Measurements from ENCODE around the gene ZNF562.
A peak's percentile ranks its signal among the peaks of the same experiment; 100 is the strongest.

ZNF562 gene

DNA sequence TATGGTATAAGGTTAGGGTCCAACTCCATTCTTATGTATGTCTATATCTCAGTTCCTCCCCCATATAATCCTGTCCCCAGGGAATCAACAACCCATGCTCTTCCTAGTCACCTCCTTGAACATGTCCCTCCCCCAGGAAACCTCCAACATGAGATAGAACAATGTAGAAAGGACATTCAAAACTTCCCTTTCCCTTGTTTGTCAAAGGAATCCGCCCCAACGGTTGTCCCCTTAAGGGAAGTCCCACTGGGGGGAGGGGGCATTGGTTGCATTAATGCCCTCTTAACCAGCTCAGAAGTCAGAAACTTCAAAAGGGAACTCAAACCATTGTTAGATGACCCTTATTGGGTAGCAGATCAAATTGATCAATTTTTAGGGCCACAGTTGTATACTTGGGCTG lies 47.0 kb downstream of the ZNF562 start:
- H3K27me3 ChIP-seq = no peaks in the 10 kb centered on the region
- no peaks in the 10 kb centered on the region for H3K9me3 ChIP-seq
- no peaks in the 10 kb centered on the region for H3K36me3 ChIP-seq
- DNase-seq = no peak
- peaks cover 5% of the 10 kb centered on the region for H3K4me1 ChIP-seq
- H3K4me3 ChIP-seq (ENCODE audit: low read depth, low read length) = no peak overlapping the region
- TF ChIP-seq, protein P1, sequence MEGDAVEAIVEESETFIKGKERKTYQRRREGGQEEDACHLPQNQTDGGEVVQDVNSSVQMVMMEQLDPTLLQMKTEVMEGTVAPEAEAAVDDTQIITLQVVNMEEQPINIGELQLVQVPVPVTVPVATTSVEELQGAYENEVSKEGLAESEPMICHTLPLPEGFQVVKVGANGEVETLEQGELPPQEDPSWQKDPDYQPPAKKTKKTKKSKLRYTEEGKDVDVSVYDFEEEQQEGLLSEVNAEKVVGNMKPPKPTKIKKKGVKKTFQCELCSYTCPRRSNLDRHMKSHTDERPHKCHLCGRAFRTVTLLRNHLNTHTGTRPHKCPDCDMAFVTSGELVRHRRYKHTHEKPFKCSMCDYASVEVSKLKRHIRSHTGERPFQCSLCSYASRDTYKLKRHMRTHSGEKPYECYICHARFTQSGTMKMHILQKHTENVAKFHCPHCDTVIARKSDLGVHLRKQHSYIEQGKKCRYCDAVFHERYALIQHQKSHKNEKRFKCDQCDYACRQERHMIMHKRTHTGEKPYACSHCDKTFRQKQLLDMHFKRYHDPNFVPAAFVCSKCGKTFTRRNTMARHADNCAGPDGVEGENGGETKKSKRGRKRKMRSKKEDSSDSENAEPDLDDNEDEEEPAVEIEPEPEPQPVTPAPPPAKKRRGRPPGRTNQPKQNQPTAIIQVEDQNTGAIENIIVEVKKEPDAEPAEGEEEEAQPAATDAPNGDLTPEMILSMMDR (IDR thresholded peaks at IDR 0.05; ENCODE audit: low read depth, low read length) = no peak

DNA sequence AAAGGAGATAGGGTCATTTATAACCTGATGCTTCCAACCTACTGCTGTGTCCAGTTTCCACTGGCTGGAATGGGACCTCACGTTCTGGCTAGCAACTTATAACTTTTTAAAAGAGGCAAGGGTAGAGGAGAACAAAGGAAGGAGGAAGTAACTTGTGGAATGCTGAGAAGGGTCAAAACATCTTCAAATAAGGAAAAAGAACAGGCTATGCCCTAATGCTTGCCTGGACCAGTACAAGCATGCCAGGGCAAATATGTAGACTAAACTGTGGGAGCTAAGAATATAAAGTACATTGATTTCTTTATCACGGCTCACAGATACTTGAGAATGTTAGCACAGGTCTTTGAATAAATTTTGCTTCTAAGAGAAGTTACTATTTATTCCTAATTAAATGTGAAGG lies 52.4 kb downstream of the ZNF562 start:
- TF ChIP-seq, protein P1 (IDR thresholded peaks at IDR 0.05; ENCODE audit: low read depth, low read length) = no peak
- Histone ChIP-seq H3K4me3 (ENCODE audit: low read depth, low read length) (no peak overlapping the region), H3K27me3 (no peaks in the 10 kb centered on the region), H3K4me1 (peaks cover 5% of the 10 kb centered on the region), H3K9me3 (no peaks in the 10 kb centered on the region), H3K36me3 (peaks cover 20% of the 10 kb centered on the region)
- DNase-seq = no peak

DNA sequence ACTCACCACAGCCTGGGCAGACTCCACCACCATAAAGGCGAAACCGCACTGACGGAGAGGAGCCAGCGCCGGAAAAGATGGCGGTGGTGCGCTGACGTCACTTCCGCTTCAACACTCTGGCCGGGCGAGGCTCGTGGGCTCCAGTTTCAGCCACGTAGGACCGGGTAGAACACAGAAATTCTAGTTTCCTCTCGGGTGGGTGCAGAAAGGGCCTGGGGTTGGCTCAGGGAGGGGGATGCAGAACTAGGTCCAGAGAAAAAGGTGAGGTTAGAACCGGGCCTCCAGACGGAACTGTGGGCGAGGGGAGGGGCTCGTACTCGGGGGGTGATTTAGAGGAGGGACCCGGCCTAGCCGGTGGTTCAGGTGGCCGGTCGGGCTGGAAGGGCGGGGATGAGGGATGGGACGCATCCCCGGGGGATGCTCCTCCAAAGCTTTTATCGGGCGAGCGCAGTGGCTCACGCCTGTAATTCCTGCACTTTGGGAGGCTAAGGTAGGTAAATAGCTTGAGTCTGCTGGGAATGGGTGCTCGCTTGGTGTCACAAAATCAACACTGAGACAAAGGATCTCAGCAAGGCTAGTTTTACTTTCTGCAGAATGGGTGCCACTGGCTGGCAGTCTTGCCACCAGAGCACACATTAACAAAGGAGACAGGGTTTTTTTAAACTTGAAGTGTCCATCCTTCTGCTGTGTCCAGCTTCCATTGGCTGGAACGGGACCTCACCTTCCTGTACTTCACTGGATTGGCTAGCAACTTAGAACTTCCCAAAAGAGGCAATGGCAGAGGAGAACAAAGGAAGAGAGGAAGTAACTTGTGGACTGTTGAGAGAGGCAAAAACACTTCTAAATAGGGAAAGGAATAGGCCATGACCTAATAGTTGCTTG lies 53.5 kb downstream of the ZNF562 start, which contains the start of gene ZNF561:
ZNF561 (minus strand) TSS at position 77 of the 882 bp plus-strand sequence. CDS start 1,776 bp downstream, outside the sequence.
- no peaks in the 10 kb centered on the region for H3K27me3 ChIP-seq
- H3K4me3 ChIP-seq (ENCODE audit: low read depth, low read length) = peak within 1 kb of the TSS; percentile 99
- H3K36me3 ChIP-seq = peaks cover 28% of the 10 kb centered on the region
- peak; percentile 87 for DNase-seq
- H3K9me3 ChIP-seq = no peaks in the 10 kb centered on the region
- TF ChIP-seq, protein P1 (IDR thresholded peaks at IDR 0.05; ENCODE audit: low read depth, low read length) = no peak
- peaks cover 5% of the 10 kb centered on the region; the same call in 1 of the 2 replicates for H3K4me1 ChIP-seq

DNA sequence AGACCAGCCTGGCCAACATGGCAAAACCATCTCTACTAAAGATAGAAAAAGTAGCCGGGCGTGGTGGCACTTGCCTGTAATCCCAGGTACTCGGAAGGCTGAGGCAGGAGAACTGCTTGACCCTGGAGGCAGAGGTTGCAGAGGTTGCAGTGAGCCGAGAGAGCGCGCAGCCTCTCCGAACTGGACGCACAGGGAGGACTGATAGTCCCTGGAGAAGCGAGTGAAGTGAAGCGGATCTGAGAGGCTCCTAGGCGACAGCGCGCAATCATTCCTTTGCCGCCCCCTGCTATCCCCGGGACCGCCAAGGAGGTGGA lies 54.1 kb downstream of the ZNF562 start:
- peaks cover 30% of the 10 kb centered on the region for H3K36me3 ChIP-seq
- TF ChIP-seq, protein P1 (IDR thresholded peaks at IDR 0.05; ENCODE audit: low read depth, low read length) = no peak
- no peak for DNase-seq
- no peaks in the 10 kb centered on the region for H3K9me3 ChIP-seq
- no peaks in the 10 kb centered on the region for H3K27me3 ChIP-seq
- peaks cover 2% of the 10 kb centered on the region; the same call in 1 of the 2 replicates for H3K4me1 ChIP-seq
- H3K4me3 ChIP-seq (ENCODE audit: low read depth, low read length) = peak overlapping the region; percentile 99

DNA sequence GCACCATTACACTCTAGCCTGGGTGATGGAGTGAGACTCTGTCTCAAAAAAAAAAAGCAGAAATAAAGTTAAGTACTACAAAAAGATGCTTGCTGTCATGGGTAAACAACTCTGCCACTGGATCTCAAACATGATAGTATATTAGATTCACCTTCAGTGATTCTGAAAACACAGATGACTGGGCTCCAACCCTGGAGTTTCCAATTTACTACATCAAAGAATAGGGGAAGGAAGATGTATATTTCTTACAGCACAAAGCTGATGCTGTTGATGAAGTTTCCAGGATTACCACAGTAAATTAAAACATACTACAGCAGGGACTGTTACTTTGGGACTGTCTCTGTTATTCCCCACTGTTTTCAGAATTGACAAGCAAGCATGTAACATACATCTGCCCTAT lies 59.1 kb downstream of the ZNF562 start:
- Histone ChIP-seq H3K4me3 (ENCODE audit: low read depth, low read length) (no peak overlapping the region), H3K36me3 (peaks cover 80% of the 10 kb centered on the region), H3K4me1 (no peaks in the 10 kb centered on the region), H3K27me3 (no peaks in the 10 kb centered on the region), H3K9me3 (no peaks in the 10 kb centered on the region; the same call in none of the 2 replicates)
- DNase-seq = no peak
- TF ChIP-seq, protein P1 (IDR thresholded peaks at IDR 0.05; ENCODE audit: low read depth, low read length) = no peak

DNA sequence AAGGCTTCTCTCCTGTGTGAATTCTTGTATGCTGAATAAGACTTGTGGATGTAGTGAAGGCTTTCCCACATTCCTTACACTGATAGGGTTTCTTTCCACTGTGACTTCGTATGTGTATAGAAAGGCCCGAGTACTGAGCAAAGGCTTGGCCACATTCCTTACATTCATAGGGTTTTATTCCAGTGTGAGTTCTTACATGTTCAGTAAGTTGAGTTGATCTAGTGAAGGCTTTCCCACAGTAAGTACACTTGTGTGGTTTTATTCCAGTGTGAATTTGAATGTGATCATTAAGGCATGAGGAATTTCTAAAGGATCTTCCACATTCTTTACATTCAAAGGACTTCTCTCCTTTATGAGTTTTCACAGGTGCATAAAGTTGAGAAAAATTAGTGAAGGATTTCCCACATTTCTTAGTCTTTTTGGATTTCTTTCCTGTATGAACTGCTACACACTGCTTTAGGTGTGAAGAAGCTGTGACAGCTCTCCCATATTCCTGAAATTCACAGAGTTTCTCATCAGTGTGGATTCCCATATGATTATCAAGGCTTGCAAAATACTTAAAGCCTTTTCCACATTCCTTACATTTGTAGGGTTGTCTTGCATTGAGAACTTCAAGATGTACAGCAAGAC lies 64.3 kb downstream of the ZNF562 start:
- H3K27me3 ChIP-seq = no peaks in the 10 kb centered on the region
- H3K4me1 ChIP-seq = no peaks in the 10 kb centered on the region
- no peak overlapping the region for H3K4me3 ChIP-seq (ENCODE audit: low read depth, low read length)
- no peak for DNase-seq
- peaks cover 71% of the 10 kb centered on the region for H3K36me3 ChIP-seq
- H3K9me3 ChIP-seq = no peaks in the 10 kb centered on the region; the same call in none of the 2 replicates
- TF ChIP-seq, protein P1 (IDR thresholded peaks at IDR 0.05; ENCODE audit: low read depth, low read length) = no peak
